Posterior vena cava (tissue), 2 donors: ENCODE measurements around the gene FAM181B. TPM values are rescaled to one million over a fixed set of nuclear protein-coding genes. Genes with fewer than 3 reads are reported as not detected.
A peak's percentile ranks its signal among the peaks of the same experiment; 100 is the strongest.

Experiments
- DNase-seq: peaks from one replicate; pipeline ENCODE4 v3.0.0-alpha.2; 2020; ENCODE audit warnings: low spot score
- intact Hi-C, 2 donors: fragments of 100-400 bp; cut with DNase I; formaldehyde crosslinking; loops; one replicate each; pipeline versions ENCODE4 v1.14.1 to v1.14.2; 2022 to 2023
- long read RNA-seq, 2 donors: library from polyadenylated mRNA; unstranded; transcript quantifications; one replicate each; pipeline ENCODE4 v2.0.0, GENCODE V29; 2020 to 2021
- total RNA-seq, 2 donors: library from RNA; stranded (reverse); fragmentation: NEBNext Ultra II Directional; extraction: Animal tissue kit (Norgen Biotek cat#: 25700); gene quantifications; one replicate each; pipeline ENCODE4 v1.2.1, GENCODE V29; 2021
- donor health status: DM: yes; HTN: yes; CAD: no.
- donor health status: DM: yes; HTN: yes; CAD: no.

The FAM181B gene
- under 1 TPM; 0.42 to 0.67 TPM for total RNA-seq
- long read RNA-seq, donor 1, partial matches to known transcripts: 0 of 3 reads
- long read RNA-seq, donor 1, other reads (novel, unspliced or antisense): 0 of 3 reads
- long read RNA-seq, donor 2, partial matches to known transcripts: 0 of 1 reads
- long read RNA-seq, donor 2, other reads (novel, unspliced or antisense): 0 of 1 reads

DNA sequence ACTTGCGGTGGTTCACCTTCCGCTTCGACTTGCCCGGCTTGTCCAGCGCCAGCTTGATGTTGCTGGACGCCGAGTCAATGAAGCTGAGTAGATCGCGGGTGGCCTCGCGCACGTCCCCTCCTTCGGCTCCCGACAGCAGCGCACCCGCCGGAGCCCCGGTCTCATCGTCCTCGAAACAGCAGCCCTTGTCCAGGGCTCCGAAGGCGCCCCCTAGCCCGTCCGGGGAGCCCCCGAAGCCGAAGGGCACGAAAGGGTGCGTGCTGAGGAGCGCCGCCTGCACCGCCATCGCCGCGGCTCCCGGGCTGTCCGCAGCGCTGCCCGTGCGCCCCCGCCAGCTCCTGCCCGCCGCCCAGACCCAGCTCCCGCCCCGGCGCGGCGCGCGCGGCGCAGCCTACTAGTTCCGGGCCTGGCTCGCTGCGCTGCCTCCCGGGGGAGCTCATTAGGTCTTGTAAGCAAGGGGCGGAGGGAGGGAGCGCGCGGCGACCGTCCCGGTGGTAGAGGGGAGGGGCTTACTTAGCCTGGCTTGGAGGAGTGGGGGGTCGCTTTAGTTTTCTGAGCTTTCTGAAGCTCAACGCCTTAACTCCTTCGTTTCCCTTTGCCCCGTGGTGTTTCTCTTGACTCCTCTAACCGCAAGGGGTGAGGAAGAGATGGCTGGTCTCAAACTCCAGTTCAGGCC is at the start of gene FAM181B:
FAM181B (minus strand) TSS at position 421 of the 676 bp plus-strand sequence; CDS start at position 286, 135 bp downstream.
- peak; percentile 88 for DNase-seq
- intact Hi-C loops: no loop called here

DNA sequence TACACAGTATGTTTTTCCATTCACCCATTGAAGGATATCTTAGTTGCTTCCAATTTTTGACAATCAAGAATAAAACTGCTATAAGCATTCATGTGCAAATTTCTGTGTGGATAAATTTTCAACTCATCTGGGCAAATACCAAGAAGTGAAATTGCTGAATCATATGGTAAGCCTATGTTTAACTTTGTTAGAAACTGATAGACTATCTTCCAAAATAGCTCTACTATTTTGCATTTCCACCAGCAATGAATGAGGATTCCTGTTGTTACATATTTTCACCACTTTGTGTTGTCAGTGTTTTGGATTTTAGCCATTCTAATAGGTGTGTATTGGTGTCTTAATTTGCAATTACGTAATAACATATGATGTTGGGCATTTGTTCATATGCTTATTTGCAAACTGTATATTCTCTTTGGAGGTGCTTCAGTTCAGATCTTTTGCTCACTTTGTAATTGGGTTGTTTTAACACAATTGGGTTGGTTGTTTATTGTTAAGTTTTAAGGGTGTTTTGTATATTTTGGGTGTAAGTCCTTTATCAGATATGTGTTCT is 49.2 kb upstream of the FAM181B start:
- no peak for DNase-seq
- intact Hi-C loops: loop anchor here in 1 of 2 donors (5.0 kb wide), 1 partner anchor 606 kb away; no protein-coding TSS in a partner anchor

GRCh38 chr11:82778776-82779175 is 45.1 kb upstream of the FAM181B start:
- no peak for DNase-seq
- intact Hi-C loops: no loop called here

DNA sequence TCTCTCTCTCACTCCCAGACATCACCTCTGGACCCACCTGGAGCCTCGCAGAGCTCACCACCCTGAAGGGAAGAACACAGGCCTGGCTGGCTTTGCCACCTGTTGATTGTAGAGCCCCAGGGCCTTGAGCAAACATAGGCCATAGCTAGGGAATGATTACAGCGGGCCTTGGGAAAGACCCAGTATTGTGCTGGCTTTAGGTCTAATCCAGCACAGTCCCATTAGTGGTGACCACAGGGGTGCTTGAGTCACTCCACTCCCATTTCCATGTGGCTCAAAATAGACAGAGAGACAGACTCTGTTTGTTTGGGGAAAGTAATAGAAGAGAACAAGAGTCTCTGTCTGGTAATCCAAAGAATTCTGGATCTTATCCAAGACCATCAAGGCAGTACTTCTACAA is 42.7 kb upstream of the FAM181B start:
- intact Hi-C loops: no loop called here
- no peak for DNase-seq

DNA sequence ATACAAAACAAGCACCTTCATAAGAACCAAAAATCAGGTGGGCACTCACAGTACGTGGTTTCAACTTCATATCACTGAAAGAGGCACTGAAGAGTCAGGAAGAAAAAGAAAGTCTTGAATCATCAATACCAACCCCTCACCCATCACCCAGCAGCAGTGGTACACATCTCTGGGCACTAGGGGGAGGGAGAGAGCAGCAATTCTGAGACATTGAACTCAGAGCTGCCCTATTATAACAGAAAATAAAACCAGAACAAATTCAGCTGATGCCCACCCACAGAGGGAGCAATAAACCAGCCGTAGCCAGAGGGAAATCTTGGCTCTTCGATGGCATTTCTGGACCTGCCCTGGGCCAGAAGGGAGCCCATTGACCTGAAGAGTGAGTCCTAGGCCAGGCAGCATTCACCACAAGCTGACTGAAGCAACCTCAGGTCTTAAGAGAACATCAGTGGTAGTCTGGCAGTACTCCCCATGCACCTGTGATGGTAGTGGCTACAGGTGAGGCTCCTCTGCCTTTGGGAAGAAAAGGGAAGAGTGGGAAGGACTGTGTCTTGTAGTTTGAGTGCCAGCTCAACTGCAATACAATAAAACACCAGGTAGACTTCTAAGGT is 42.2 kb upstream of the FAM181B start:
- DNase-seq: no peak
- intact Hi-C loops: no loop called here

DNA sequence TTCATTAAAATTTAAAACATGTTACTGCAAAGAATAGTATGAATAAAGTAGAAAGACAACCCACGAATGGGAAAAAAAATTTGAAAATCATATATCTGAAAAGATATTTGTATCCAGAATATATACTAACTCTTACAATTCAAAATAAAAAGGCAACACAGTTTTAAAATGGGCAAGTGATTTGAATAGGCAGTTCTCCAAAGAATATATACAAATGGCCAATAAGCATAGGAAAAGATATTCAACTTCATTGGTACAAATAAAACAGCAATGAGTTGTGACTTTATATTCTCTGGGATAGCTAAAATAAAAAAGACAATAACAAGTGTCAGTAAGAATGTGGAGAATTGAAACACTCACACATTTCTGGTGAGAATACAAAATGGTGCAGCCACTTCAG is 41.6 kb upstream of the FAM181B start:
- intact Hi-C loops: no loop called here
- no peak for DNase-seq

GRCh38 chr11:82771781-82772180 is 38.1 kb upstream of the FAM181B start:
- DNase-seq: no peak
- intact Hi-C loops: no loop called here

GRCh38 chr11:82767123-82767522 is 33.5 kb upstream of the FAM181B start:
- DNase-seq: no peak
- intact Hi-C loops: no loop called here

- intact Hi-C loops: no loop called here
- no peak for DNase-seq
These were observed 31.9 kb upstream of the FAM181B start for GRCh38 chr11:82765466-82766034.

GRCh38 chr11:82763167-82763566 is 29.5 kb upstream of the FAM181B start:
- intact Hi-C loops: no loop called here

DNA sequence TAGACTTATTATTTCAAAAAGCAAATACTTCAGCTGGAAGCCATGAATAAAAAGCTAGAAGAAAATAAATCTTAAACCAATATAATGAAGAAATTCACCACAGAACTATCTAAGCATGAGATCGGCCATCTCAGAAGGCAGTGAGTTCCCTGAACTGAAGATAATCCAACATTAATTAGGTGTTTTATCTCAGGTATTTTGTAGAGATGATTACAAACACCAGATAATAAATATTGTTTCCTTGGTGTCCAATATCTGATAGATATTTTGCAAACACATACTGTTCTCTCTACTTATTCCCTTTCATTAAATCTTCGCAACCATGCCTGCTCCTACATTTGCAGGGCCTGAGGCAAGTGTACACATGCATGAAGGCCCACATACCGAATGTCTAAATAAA is 26.0 kb upstream of the FAM181B start:
- DNase-seq: no peak
- intact Hi-C loops: no loop called here

More at GRCh38 chr11:82763167-82763566, 29.5 kb upstream of the FAM181B start:
- no peak for DNase-seq

DNA sequence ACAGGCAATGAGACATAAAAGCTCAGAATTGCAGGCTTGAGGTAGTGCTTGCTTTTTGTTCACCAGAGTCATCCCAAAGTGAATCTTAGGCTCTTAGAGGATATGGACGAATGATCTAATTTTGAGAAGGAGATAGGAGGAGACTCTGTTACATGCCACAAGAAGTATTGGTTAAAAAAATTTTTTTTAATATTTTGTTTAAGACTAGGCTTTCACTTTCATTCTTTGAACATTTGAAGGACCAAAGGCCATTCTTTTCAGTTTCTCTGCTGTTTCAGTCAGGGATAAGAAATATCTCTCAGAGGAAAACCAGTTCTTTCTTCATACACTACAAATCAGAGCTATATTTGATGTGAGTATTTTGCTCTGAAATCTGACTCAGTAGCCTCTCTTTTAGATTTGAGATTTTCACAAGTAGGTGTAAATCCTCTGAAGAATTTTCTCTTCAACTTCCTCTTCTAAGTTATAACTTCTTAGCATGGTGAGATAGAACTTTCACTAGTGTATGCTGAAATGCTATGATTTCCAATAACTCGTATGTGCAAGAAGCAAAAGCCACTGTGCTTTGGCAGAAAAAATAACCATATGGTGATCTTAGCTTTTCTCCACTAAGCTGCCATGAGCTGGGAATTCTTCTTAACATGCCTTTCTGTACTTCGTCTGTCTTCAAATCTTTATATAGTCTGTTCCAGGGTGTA is 24.1 kb upstream of the FAM181B start:
- no peak for DNase-seq
- intact Hi-C loops: no loop called here

DNA sequence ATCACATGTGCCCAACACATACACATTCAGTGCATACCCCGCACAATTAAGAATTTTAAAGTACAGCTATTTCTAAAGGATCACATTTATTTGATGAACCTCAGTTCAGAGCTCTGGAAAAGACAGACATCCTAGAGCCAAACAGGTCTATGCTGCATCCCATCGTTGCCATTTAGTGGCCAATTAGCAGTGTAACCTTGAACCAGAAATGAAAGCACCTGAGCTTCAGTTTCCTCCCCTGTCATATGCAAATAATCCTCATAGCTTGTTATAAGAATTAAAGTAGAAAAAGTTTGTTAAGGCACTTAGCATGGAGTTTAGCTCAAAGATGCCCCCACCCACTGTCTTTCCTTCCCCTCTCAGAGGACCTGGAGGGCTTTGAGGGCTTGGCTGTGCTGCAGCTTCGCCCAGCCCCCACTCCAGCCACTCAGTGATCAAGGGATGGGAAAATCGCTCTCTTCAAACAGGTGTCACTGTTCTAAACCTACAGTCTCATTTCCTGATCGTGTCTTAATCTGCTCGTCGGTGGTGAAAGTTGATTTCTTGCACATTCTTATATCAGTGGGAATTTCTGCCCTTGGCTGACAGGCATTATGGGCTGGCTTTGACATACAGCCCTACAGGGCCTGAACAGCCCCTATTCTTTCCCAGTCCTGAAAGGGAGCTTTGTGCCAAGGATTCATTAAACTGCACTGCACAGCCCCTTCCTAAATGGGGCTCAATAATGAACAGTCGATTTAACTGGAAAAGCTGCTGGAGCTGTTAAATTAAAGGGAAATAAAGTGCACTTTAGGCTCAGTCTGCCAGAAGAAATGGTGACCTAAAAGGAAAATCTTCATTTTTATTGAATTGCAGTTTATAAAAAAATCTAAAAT is 23.3 kb upstream of the FAM181B start:
- intact Hi-C loops: no loop called here

GRCh38 chr11:82754410-82754809 is 20.7 kb upstream of the FAM181B start:
- no peak for DNase-seq
- intact Hi-C loops: no loop called here

More for the DNA sequence above, 23.3 kb upstream of the FAM181B start:
- no peak for DNase-seq

GRCh38 chr11:82753921-82754320 is 20.3 kb upstream of the FAM181B start:
- no peak for DNase-seq
- intact Hi-C loops: no loop called here

GRCh38 chr11:82752801-82753200 is 19.1 kb upstream of the FAM181B start:
- intact Hi-C loops: no loop called here
- DNase-seq: no peak

DNA sequence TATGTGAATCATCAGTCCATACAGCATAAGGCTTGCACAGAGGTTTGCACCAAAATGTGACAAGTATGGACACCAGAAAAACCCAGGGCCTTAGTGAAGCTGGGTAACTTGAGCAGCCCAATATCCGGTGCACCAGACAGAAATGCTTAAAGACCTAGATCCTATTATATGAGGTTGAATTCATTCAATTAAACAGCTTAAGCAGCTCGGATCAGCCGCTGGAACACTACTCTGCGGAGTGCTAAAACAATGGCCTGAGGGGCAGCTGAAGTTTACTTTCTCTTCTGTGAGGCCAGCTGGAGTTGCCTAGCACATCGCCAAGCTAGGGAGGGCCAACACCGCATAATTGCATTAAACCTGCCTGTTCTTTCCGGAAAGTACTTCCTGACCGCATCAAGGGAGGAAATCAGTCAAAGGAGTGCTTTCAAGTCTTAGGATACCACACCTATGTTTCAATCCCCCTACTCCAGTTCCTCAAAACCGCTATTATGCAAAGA is 17.0 kb upstream of the FAM181B start:
- DNase-seq: no peak
- intact Hi-C loops: no loop called here

GRCh38 chr11:82747471-82747870 is 13.8 kb upstream of the FAM181B start:
- intact Hi-C loops: no loop called here
- no peak for DNase-seq
